ELF-1 (cell line): ENCODE measurements around the gene CELA2A.
"Not testable (repeated sequence)": the region's sequence is repeated elsewhere in the genome, so short reads cannot be mapped to it uniquely, and the experiment has no call there.

Experiments
- DNase-seq: peaks from one replicate; pipeline ENCODE4 v3.0.0-alpha.2; 2016; ENCODE audit warnings: low read depth, low spot score

The CELA2A gene

DNA sequence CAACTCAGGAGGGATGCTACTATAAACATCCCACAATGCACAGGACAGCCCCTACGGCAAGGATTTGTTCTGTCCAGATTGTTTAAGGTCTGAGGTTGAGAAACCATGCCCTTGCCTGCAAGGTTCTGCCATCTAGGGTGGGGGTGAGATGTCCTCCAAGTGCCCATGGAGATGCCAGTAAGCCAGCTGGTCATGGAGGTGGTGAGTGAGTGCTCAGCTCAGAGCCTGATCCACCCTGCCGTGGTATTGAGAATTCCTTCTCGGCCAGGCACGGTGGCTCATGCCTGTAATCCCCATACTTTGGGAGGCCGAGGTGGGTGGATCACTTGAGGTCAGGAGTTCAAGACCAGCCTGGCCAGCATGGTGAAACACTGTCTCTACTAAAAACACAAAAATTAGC is 31.6 kb upstream of the CELA2A start:
- no peak for DNase-seq

DNA sequence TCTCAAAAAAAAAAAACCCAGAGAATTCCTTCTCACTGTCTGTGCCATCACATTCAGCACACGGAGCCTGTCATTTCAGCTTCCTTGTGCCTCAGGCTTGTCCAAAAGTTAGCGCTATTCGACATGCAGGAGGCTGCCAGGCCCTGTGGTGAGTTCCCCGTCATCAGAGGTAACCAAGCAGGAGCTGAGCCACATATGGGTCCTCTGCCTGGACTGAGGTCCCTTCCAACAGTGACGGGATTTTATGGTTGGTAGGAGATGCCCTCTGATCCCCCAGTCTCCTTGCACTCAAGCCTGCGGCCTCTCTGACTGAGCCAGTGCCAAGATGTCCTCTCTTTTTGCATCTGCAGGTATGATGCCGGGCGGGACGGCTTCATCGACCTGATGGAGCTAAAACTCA is 31.0 kb upstream of the CELA2A start:
- no peak for DNase-seq

DNA sequence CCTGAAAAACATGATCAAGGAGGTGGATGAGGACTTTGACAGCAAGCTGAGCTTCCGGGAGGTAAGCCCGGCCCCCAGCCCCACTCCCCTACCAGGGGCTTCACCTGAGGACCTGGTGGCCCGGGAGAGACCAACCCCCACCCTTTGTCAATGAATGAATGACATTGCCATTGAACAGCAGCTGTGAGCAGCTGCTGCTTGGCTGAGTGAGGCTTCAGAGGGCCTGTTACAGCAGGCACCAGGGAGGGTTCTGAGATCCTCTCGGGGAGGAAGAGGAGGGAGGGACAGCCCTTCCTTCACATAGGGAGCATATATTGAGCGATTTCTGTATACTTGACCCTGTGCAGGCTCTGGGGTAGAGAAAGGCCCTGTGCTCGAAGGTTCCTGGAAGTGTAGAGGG is 30.6 kb upstream of the CELA2A start:
- no peak for DNase-seq

DNA sequence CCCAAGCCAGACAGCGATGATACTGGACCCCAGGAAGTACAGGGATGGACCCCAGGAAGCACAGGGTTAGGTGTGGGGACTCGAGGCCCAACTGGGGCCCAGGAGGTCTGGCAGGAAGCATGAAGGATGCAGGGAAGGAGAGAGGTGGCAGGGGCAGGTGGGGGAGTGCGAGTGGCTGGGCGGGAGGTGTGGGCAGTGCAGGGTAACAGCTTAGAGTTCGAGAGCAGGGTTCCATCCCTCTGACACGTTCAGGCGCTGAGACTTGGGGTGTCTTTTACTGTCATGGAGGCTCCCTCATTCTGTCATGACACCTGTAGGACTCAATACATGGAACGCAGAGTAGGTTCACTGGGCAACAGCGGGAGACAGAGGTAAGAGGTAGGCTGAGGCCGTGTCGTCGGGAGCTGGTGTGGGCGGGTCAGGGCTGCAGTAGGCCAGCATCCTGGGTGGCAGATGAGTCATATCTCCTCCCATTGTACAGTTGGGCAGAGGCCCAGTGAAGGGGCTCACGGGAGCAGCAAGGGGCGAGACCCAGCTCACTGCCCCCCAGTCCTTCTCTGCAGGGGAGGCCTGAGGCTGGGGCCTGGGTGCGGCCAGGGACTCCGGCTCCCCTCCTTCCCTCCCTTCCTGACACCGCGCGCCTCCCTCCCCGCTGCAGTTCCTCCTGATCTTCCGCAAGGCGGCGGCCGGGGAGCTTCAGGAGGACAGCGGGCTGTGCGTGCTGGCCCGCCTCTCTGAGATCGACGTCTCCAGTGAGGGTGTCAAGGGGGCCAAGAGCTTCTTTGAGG is 29.8 kb upstream of the CELA2A start:
- peak; percentile 57 for DNase-seq

DNA sequence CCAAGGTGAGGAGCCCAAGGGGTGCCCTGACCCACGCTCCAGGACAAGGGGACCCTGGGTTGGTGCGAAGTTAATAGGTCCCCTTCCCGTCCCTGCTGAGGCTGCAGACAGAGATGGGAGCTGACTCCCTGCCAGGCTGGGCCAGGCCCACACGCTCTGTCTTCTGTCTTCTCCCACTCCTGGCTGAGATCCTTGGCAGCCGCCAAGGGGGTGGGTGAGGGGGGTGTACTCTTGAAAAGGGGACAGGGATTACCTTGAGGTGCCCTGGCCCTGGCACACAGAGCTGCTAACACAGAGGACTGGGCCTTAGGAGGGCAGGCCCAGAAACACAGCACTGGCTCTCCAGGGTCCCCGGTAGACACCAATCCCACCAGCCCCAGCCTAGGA is 29.3 kb upstream of the CELA2A start:
- no peak for DNase-seq

- DNase-seq = not testable (repeated sequence)
These were observed 28.3 kb upstream of the CELA2A start for GRCh38 chr1:15428252-15428651.

GRCh38 chr1:15428815-15429435 is 27.6 kb upstream of the CELA2A start:
- DNase-seq = no peak

GRCh38 chr1:15429701-15430149 is 26.8 kb upstream of the CELA2A start:
- no peak for DNase-seq

DNA sequence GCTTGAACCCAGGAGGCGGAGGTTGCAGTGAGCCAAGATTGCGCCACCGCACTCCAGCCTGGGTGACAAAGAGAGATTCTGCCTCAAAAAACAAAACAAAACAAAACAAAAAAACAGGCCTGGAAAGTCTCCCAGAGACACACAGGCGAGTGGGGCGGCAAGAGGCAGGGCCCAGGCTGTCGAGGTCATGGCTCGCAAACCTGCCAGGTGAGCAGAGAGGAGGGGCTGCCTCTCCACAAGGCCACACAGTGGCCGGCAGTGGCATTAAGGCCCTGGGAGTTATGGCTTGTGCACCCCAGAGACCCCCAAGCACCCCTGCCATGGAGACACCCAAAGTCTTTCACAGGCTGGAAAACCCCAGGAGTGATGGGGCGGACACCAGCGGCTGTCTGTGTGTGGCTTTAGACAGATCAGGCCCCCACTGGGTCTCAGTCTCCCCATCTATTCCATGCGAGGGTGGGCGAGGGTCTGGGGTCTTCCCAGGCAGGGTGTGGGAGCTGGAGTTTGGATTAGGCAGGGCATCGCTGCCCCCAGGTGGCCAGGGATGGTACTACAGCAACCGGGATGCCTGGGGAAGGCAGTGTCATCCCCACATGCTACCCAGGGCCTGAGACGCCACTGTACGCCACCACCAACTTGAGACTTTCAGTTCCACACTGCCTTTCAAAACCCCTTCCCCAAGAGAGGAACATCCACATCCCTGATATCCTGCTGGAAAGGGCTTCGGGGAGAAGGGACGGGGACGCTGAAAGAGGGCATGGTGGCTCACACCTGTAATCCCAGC is 25.6 kb upstream of the CELA2A start:
- DNase-seq = peak; percentile 93

- DNase-seq = no peak
These were observed 25.0 kb upstream of the CELA2A start for GRCh38 chr1:15431571-15431948.

DNA sequence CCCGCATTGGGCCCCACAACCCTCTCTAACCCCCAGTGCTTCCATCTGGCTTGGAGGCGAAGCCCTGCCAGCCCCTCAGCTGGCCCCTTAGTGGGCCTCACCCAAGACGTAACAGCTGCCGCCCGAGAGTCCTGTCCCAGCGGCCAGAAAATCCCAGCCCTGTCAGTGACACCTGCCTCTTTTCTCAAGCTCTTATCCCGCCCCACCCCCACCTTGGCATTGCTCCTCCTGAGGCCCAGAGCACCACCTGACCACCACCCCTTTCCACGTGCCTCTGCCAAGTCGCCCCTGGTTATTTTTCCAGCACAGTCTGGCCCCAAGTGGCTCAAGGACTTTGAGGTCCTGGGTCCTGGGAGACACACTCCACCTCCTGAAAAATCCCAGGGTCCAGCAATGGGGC is 24.2 kb upstream of the CELA2A start:
- DNase-seq = no peak

GRCh38 chr1:15433471-15433870 is 23.1 kb upstream of the CELA2A start:
- no peak for DNase-seq

GRCh38 chr1:15434739-15435138 is 21.8 kb upstream of the CELA2A start:
- DNase-seq = not testable (repeated sequence)

DNA sequence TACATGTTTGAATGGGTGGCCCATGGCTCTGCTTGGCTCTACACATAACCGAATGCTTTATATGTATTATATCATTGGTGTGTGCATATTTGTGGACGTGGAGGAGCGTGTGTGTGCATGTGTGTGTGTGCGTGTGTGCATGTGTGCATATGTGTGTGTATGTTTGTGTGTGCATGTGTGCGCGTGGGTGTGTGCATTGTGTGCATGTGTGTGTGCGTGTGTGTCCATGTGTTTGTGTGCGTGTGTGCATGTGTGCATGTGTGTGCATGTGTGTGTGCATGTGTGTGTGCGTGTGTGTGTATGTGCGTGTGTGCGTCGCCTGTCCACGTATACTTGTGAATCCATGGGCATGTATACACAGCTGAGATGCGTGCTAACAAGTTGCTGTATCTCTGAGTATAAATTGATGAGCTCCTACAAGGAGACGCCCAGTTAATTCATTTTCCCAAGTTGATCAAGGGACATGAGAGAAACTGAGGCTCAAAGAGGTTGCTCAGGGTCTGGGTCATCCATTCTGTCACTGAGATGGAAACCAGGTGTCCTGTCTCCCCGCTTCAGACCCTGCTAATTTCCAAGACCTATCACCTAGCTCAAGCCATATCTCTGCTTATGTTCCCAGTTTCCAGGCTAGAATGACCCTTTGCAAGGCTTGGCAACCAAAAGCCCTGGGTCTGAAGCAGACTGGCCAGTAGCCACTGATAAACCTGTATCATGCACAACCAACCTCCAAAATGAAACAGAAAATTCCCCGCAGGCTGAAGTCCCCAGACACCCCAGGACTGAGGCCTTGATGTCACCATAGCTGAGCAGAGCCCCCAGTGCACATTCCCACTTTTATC is 21.1 kb upstream of the CELA2A start:
- no peak for DNase-seq

- DNase-seq = peak; percentile 38
These were observed 19.6 kb upstream of the CELA2A start for GRCh38 chr1:15436881-15437442.

- no peak for DNase-seq
These were observed 17.2 kb upstream of the CELA2A start for GRCh38 chr1:15439325-15439724.

- no peak for DNase-seq
These were observed 16.2 kb upstream of the CELA2A start for GRCh38 chr1:15440357-15440756.

GRCh38 chr1:15441247-15441646 is 15.3 kb upstream of the CELA2A start:
- DNase-seq = no peak

- no peak for DNase-seq
These were observed 14.4 kb upstream of the CELA2A start for GRCh38 chr1:15442119-15442518.

DNA sequence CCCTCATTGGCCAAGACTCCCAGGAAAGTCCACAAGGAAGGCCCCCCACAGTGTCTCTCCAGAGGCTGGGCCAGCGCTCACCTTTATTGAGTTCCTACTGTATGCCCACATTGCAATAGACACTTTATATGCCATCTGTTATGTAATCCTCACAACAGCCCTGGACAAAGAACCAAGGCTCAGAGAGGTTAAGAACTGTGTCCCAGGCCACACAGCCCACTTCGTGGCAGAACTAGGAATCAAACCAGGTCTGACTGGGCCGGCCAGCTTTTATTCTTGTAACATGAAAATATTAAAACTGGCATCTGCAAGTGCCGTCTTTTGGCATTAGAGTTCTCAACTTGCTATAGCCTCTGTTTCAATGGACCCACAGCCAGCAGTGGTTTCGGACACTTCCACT is 13.8 kb upstream of the CELA2A start:
- no peak for DNase-seq

GRCh38 chr1:15443281-15443680 is 13.3 kb upstream of the CELA2A start:
- DNase-seq = no peak
